SK-N-MC (cell line): ENCODE measurements around the gene TAS2R50.

Source experiments
- EZH2 ChIP-seq: fragments of 200-600 bp; sonication (generic); IDR thresholded peaks from one replicate; pipeline ENCODE4 v1.6.1; 2017; ENCODE audit warnings: antibody characterized with exemption
- POLR2AphosphoS5 ChIP-seq: IDR thresholded peaks from 2 replicates; pipeline ENCODE4 v1.6.1; 2012; ENCODE audit warnings: mild to moderate bottlenecking, low read depth, low read length, borderline replicate concordance

DNA sequence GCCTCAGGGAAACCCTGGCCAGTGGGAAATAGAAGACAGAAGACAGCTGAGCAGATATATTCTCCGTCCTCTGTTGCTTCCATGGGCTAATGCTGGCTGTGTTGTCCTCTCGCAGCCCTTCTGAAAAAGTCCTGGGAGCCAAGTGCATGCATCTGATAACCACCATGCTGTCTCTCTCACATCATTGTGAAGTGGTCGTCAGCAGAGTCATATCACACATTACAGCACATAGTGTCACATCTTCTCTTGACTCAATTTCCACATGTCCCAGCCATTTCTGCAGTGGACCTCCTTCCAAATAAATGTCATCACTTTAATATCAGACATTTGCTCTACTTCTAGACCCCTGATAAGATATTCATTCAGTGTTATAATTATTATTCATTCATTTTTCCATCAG, 7.6 kb upstream of the TAS2R50 start:
- TF ChIP-seq EZH2 (no peak), POLR2AphosphoS5 (no peak)
